K562 (cell line): Measurements from ENCODE around the gene TSPAN14. TPM values are rescaled to one million over a fixed set of nuclear protein-coding genes. Genes with fewer than 3 reads are reported as not detected.

Source experiments
- ATF3 ChIP-seq, 2 experiments: fragments of 450-650 bp in 1 of 2; sonication (generic) in 1 of 2; formaldehyde crosslinking in 1 of 2; IDR thresholded peaks in 1 of 2; conservative IDR thresholded peaks in 1 of 2; 2 replicates each; pipeline versions ENCODE4 v1.6.1 to v1.8.1; 2016 to 2023; ENCODE audit warnings: mild to moderate bottlenecking in 2 of 2, moderate library complexity in 2 of 2, inconsistent platforms in 1 of 2, missing genetic modification reagents in 1 of 2
- CBFA2T3 ChIP-seq: fragments of 450-650 bp; IDR thresholded peaks from 2 replicates; pipeline ENCODE4 v1.6.1; 2017
- DPF2 ChIP-seq: fragments of 450-650 bp; IDR thresholded peaks from 2 replicates; pipeline ENCODE4 v1.6.1; 2016
- HLTF ChIP-seq: fragments of 450-650 bp; IDR thresholded peaks from 2 replicates; pipeline ENCODE4 v1.6.1; 2016
- HMBOX1 ChIP-seq: sonication (generic); IDR thresholded peaks from 2 replicates; pipeline ENCODE4 v1.6.1; 2016
- JUND ChIP-seq, 2 experiments: IDR thresholded peaks; 2 replicates in 1 of 2; 3 replicates in 1 of 2; pipeline ENCODE4 v1.6.1; 2011; ENCODE audit warnings: borderline replicate concordance in 2 of 2, low read depth in 2 of 2, low read length in 2 of 2, improper control_type of control experiment in 1 of 2, missing biosample characterization in 1 of 2, missing genetic modification characterization in 1 of 2, missing genetic modification reagents in 1 of 2
- MAFG ChIP-seq: fragments of 450-650 bp; conservative IDR thresholded peaks from 2 replicates; pipeline ENCODE4 v1.6.1; 2016; ENCODE audit warnings: missing genetic modification characterization, missing compliant biosample characterization
- MCM2 ChIP-seq: fragments of 450-650 bp; IDR thresholded peaks from 2 replicates; pipeline ENCODE4 v1.6.1; 2017; ENCODE audit warnings: low read depth, mild to moderate bottlenecking
- MTA2 ChIP-seq: fragments of 450-650 bp; IDR thresholded peaks from 2 replicates; pipeline ENCODE4 v1.6.1; 2016; ENCODE audit warnings: low read depth
- SMARCA4 ChIP-seq: fragments of 450-650 bp; IDR thresholded peaks from 2 replicates; pipeline ENCODE4 v1.6.1; 2016
- SMARCE1 ChIP-seq: fragments of 450-650 bp; IDR thresholded peaks from 2 replicates; pipeline ENCODE4 v1.7.1; 2016; ENCODE audit warnings: mild to moderate bottlenecking
- TFAP4 ChIP-seq: sonication (generic); formaldehyde crosslinking; IDR thresholded peaks from 2 replicates; pipeline ENCODE4 v1.8.0; 2022; ENCODE audit warnings: missing genetic modification reagents, mild to moderate bottlenecking, moderate library complexity, borderline replicate concordance
- TRIM28 ChIP-seq: fragments of 450-650 bp; IDR thresholded peaks from 2 replicates; pipeline ENCODE4 v1.6.1; 2017
- ZFP1 ChIP-seq: fragments of 450-650 bp; formaldehyde crosslinking; IDR thresholded peaks from 2 replicates; pipeline ENCODE4 v1.4.0; 2020; ENCODE audit warnings: mild to moderate bottlenecking, mixed read lengths
- ZNF12 ChIP-seq: sonication (generic); formaldehyde crosslinking; IDR thresholded peaks from 2 replicates; pipeline ENCODE4 v1.4.0; 2020; ENCODE audit warnings: mild to moderate bottlenecking, missing genetic modification reagents
- ZNF316 ChIP-seq: fragments of 450-650 bp; IDR thresholded peaks from 2 replicates; pipeline ENCODE4 v1.6.1; 2016
- polyA plus RNA-seq, 8 experiments: library from polyadenylated mRNA; depleted of rRNA in 4 of 8; stranded (reverse) in 5 of 8; unstranded in 3 of 8; fragments of >200 nt; fragmentation: Nextera tagmentation in 2 of 8; fragmentation: Illumina TruSeq in 1 of 8; extraction: Ambion mirVana in 2 of 8; extraction: Trizol in 1 of 8; gene quantifications; 2 replicates each; pipeline versions ENCODE4 v1.2.1 to v1.2.3, GENCODE V29; 2011 to 2014; ENCODE audit warnings: inconsistent platforms in 1 of 8, missing spikeins in 1 of 8
- total RNA-seq, 7 experiments: library from RNA; depleted of rRNA in 6 of 7; stranded (reverse); fragments of >200 nt in 6 of 7; fragmentation: Illumina TruSeq in 2 of 7; extraction: Trizol in 2 of 7; gene quantifications; 2 replicates each; pipeline versions ENCODE4 v1.2.1 to v1.2.3, GENCODE V29; 2011 to 2021; ENCODE audit warnings: low replicate concordance in 1 of 7

The TSPAN14 gene
- total and polyA plus RNA-seq, 9 of the 15 experiments (the other 6 are each of a cell fraction or from before 2014, with no cell fraction given) = 5.8 to 92.9 (median 23.3) TPM

- TF ChIP-seq SMARCE1 = peak; percentile 65
- peak; percentile 72 for TF ChIP-seq MAFG (tag)
- TF ChIP-seq ZNF316 = peak; percentile 73
- TF ChIP-seq ZFP1 (CRISPR knock-in tag) = no peak
- TF ChIP-seq SMARCA4 = peak; percentile 69
- no peak for TF ChIP-seq MTA2
- peak; percentile 9; the same call in 1 of the 2 replicates for TF ChIP-seq CBFA2T3
- no peak for TF ChIP-seq HLTF
- no peak for TF ChIP-seq ZNF12 (CRISPR knock-in tag)
- no peak for TF ChIP-seq MCM2
- peak; percentile 76 for TF ChIP-seq DPF2
- TF ChIP-seq ATF3 (IDR thresholded peaks at IDR 0.05) = peak; percentile 82
- no peak for TF ChIP-seq ATF3 (CRISPR knock-in tag; conservative IDR thresholded peaks at IDR 0.05)
- peak; percentile 85 for TF ChIP-seq JUND (IDR thresholded peaks at IDR 0.05; ENCODE audit: borderline replicate concordance, low read depth, low read length)
- peak; percentile 41; the same call in 1 of the 3 replicates for TF ChIP-seq JUND (tag; IDR thresholded peaks at IDR 0.05; ENCODE audit: borderline replicate concordance, low read depth, low read length)
- peak; percentile 70 for TF ChIP-seq TFAP4 (CRISPR knock-in tag)
- peak; percentile 61; the same call in 1 of the 2 replicates for TF ChIP-seq HMBOX1
- TF ChIP-seq TRIM28 = peak; percentile 15; the same call in 1 of the 2 replicates
These were observed 23.7 kb downstream of the TSPAN14 start (continued) for GRCh38 chr10:80477813-80478212.
